Kidney glomerular epithelial cell (primary cell): ENCODE results near the gene SERPINA3.

Source experiments
- DNase-seq: peaks from one replicate; lab custom pipeline; 2025; lab: John Stamatoyannopoulos, UW

SERPINA3 gene

DNA sequence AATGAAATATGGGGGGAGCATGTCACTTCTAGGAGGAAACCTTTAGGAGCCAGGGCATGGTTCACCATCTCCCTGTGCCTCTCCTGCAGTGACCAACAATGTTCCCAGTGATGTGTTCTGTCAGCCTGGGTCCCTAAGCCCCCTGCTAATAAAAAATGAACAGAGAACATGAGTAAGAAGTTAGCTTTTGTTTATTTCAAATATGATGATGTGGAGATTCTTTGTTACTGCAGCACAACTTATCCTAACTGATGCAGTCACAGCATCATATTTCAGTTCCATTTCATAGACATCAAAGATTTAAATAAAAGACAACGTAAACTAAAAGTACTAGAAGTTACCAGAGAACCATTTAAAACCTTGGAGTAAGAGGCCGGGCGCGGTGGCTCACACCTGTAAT is 43.9 kb downstream of the SERPINA3 start:
- no peak for DNase-seq

- DNase-seq, result no peak
Measured at GRCh38 chr14:94659256-94659655, 47.1 kb downstream of the SERPINA3 start.

GRCh38 chr14:94659901-94660300 is 47.7 kb downstream of the SERPINA3 start:
- no peak for DNase-seq

- no peak for DNase-seq
Measured at GRCh38 chr14:94660306-94660946, 48.2 kb downstream of the SERPINA3 start.

DNA sequence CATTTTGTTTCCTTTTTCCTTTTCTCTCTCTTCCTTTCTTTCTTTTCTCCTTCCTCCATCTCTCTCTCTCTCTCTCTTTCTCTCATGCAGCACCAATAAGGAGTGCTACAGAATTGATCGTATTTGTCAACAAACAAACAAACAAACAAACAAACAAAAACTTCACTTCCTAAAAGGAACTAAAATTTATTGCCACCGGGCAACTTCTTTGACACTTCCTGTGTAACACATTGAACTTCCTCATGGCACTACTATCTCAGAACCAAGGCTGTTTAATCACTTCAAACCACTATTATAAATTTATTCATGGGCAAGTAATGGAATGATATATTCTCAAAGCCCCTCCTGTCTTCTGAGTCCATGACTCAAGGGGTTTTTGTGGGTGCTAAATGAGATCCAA is 51.3 kb downstream of the SERPINA3 start:
- no peak for DNase-seq

GRCh38 chr14:94663965-94664704 is 51.9 kb downstream of the SERPINA3 start:
- no peak for DNase-seq

GRCh38 chr14:94665121-94665520 is 52.9 kb downstream of the SERPINA3 start:
- no peak for DNase-seq

- DNase-seq, result no peak
Measured at GRCh38 chr14:94665544-94665943, 53.4 kb downstream of the SERPINA3 start.

DNA sequence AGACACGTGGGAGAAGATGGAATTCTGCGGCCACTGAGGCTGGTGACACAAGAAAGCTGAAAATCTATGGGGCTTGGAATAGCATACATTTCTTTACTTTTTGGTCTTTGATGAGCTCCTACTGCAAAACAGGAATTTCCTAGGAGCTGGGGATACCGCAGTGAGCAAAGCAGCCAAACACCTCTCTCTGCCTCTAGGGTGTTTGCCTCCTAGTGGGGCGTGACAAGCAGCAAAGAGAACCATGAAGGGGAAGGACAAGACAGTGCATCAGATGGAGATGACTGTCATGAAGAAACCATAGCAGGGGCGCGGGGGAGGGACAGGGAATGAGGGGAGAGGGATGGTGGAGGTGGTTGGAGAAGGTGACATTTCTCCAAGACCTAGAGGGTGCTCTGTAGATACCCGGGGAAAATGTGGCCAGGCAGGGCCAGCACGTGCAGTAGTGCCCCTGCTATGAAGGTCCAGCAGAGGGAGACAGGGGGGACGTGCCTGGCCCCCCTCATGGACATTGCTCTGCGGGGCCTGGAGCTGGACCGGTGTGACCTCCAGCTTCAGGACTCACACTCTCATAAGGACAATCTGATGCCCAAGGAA is 58.6 kb downstream of the SERPINA3 start:
- DNase-seq, result no peak

DNA sequence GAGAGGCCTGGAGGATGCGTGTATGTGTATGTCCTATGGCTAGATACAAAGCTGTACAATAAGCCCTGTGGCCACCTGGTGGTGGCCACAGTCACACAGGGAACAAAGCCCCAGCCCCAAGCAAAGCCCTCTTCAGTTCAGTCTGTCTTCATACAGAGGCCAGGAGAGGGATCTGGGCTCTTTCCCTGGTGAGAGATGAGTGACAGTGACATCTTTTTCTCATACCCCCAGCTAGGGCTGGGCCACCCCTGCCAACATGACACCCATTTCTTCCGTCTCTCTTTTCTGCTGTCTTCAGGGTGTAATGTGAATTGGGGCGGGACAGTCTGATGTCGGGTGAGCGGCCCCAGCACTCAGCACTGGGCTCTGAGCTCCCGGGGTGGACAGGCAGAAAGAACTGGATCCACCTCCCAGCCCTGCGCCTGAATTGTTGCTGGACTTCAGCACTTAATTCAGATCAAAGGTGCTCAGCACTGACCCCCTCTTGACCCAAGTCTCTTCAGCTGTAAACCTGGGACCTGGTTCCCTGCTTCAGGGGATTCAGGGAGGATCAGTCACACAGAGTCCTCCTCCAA is 59.8 kb downstream of the SERPINA3 start:
- DNase-seq, result no peak

- DNase-seq, result no peak
Measured at GRCh38 chr14:94673071-94673470, 60.9 kb downstream of the SERPINA3 start.
